ENCODE measurements around the gene MED26.
A peak's percentile ranks its signal among the peaks of the same experiment; 100 is the strongest.

MED26 gene

GRCh38 chr19:16589917-16590316 is 38.1 kb downstream of the MED26 start:
- TF ChIP-seq, protein P1, sequence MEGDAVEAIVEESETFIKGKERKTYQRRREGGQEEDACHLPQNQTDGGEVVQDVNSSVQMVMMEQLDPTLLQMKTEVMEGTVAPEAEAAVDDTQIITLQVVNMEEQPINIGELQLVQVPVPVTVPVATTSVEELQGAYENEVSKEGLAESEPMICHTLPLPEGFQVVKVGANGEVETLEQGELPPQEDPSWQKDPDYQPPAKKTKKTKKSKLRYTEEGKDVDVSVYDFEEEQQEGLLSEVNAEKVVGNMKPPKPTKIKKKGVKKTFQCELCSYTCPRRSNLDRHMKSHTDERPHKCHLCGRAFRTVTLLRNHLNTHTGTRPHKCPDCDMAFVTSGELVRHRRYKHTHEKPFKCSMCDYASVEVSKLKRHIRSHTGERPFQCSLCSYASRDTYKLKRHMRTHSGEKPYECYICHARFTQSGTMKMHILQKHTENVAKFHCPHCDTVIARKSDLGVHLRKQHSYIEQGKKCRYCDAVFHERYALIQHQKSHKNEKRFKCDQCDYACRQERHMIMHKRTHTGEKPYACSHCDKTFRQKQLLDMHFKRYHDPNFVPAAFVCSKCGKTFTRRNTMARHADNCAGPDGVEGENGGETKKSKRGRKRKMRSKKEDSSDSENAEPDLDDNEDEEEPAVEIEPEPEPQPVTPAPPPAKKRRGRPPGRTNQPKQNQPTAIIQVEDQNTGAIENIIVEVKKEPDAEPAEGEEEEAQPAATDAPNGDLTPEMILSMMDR (IDR thresholded peaks at IDR 0.05; ENCODE audit: borderline replicate concordance, control extremely low read depth, extremely low read depth, insufficient read depth, missing control alignments): no peak
- in situ Hi-C loops (cut with MboI; ENCODE audit: low sequenced_read_pairs, unreplicated experiment): no loop called here
- DNase-seq (ENCODE audit: low spot score): no peak

DNA sequence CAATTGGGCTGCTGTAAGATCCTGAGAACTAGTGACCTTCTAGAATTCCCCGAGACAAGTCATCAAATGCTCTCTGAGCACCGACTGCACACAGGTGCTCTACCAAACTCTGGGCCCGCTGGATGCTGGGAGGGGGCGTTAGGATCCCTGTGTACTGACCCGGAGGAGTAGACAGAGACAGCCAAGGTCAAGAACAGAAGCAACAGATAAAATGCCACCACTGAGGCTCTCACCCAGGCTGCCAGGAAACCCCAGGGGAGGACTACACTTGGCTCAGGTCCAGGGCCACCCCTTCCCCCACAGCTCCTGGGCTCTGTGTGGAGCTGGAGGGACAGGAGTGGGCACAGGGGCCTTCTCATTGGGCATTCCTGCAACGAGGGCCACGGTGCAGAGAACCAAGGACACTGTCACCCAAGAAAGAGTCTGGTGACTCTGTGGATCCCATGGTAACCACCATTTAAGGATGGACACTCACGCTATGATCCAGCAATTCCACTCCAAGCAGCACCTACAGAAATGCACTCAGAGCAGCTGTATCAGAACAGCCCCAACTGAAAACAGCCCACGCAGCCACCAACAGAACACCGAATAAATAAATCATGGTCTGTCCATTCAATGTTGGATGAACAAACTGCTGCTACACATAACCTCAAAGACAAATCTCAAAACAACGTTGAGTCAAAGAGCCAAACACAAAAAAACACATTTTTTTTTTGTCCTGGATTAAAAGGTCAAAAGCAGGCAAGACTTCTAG is 39.0 kb downstream of the MED26 start:
- TF ChIP-seq, protein P1 (IDR thresholded peaks at IDR 0.05; ENCODE audit: borderline replicate concordance, control extremely low read depth, extremely low read depth, insufficient read depth, missing control alignments): no peak
- no peak for DNase-seq (ENCODE audit: low spot score)
- in situ Hi-C loops (cut with MboI; ENCODE audit: low sequenced_read_pairs, unreplicated experiment): no loop called here

DNA sequence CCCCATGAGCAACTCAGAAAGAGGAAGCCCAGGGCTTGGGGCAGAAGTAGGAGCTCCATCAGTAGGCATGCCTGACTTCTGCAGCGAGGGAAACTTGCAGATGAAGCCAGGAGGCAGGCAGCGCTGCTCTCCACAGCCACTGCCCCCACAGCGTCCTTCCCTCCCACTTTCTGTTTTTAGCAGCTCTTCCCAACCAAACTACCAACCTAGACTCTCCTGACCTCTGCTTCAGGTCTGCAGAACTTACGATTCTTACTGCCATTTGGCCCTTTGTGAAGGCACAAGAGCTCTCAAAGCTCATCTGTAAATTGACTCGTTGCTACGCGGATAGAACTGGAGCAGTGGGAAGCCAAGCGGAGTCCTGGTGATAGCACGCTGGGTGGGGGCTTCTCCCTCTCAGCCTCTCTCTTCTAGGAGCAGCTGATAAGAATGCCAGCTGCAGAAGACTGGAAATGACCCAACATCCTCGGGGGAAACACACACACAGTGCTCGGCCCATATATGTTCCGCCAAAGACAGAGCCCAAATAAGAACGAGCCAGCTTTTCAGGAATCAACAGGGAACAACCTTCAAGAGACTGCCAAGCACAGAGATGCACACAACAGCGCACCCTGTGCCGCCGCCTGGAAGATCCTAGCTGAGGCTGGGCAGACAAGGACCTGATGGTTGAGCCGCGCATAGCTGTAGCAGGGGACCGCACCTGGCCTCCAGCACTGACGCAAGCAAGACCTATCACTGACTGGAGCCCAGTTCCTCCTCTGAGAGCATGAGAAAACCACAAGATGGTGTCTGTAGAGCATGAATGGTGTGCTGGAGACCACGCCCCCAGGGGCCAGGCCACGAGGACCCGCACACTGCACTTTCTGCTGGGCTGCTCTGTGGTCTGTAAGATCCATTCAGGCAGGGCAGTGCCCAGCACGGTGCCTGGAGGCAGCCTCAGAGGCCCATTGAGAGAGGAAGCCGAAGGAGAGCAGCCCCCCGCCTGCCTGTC is 39.9 kb downstream of the MED26 start:
- in situ Hi-C loops (cut with MboI; ENCODE audit: low sequenced_read_pairs, unreplicated experiment): no loop called here
- TF ChIP-seq, protein P1 (IDR thresholded peaks at IDR 0.05; ENCODE audit: borderline replicate concordance, control extremely low read depth, extremely low read depth, insufficient read depth, missing control alignments): peak; percentile 23
- peak; percentile 86 for DNase-seq (ENCODE audit: low spot score)

- TF ChIP-seq, protein P1 (IDR thresholded peaks at IDR 0.05; ENCODE audit: borderline replicate concordance, control extremely low read depth, extremely low read depth, insufficient read depth, missing control alignments): no peak
- in situ Hi-C loops (cut with MboI; ENCODE audit: low sequenced_read_pairs, unreplicated experiment): no loop called here
- peak; percentile 47 for DNase-seq (ENCODE audit: low spot score)
Observed at GRCh38 chr19:16586991-16587832, 40.8 kb downstream of the MED26 start.

DNA sequence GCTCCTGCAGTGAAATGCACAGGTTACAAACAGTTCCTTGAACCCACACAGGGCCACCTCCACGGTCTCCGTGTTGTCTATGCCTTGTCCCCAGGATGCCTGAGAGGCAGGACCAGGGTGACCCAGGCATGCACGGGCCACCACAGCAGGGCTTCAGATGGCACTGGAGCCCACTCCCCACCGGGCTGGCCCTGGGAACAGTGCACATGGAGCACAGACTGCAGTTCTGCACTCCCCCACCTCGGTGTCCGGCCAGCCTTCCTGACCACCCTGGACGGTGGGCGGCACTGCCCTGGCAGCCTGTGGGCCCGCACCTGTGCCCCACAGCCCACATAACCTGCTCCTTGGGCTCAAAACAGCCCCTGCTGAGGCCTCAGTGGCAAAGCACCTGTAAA is 41.5 kb downstream of the MED26 start:
- TF ChIP-seq, protein P1 (IDR thresholded peaks at IDR 0.05; ENCODE audit: borderline replicate concordance, control extremely low read depth, extremely low read depth, insufficient read depth, missing control alignments): no peak
- no peak for DNase-seq (ENCODE audit: low spot score)
- in situ Hi-C loops (cut with MboI; ENCODE audit: low sequenced_read_pairs, unreplicated experiment): no loop called here
